Fibroblast of lung (primary cell): ENCODE data around the gene ACOXL. TPM values are rescaled to one million over a fixed set of nuclear protein-coding genes. Genes with fewer than 3 reads are reported as not detected.

Experiments used
- DNase-seq, 2 donors: peaks; one replicate each; pipeline versions ENCODE4 v3.0.0 to v3.0.0-alpha.2; 2010; ENCODE audit warnings: low read depth in 2 of 2
- H2AFZ ChIP-seq: 2 replicates; pipeline ENCODE4 v1.5.1; 2012; ENCODE audit warnings: low read length, control low read depth, inconsistent platforms
- H3K27ac ChIP-seq: 2 replicates; pipeline ENCODE4 v1.5.1; 2011; ENCODE audit warnings: low read length, control low read depth; ENCODE audit not compliant: insufficient read depth
- H3K27me3 ChIP-seq: 2 replicates; pipeline ENCODE4 v1.5.1; 2011; ENCODE audit warnings: mild to moderate bottlenecking, low read length; ENCODE audit not compliant: control insufficient read depth, insufficient read depth
- H3K36me3 ChIP-seq: 2 replicates; pipeline ENCODE4 v1.5.1; 2011; ENCODE audit warnings: low read length; ENCODE audit not compliant: control insufficient read depth, insufficient read depth
- H3K4me1 ChIP-seq: 2 replicates; pipeline ENCODE4 v1.5.1; 2011; ENCODE audit warnings: low read length; ENCODE audit not compliant: control insufficient read depth, insufficient read depth; ENCODE audit errors: extremely low read depth
- H3K4me2 ChIP-seq: 2 replicates; pipeline ENCODE4 v1.5.1; 2011; ENCODE audit warnings: low read length, control low read depth; ENCODE audit not compliant: insufficient read depth; ENCODE audit errors: extremely low read depth
- H3K4me3 ChIP-seq, 4 experiments: fragments of 200-600 bp in 1 of 4; sonication (generic) in 1 of 4; replicated peaks in 1 of 4; 2 replicates each; pipeline ENCODE4 v1.5.1; 2011 to 2016; ENCODE audit warnings: low read length in 4 of 4, low read depth in 3 of 4, mild to moderate bottlenecking in 3 of 4, control low read depth in 2 of 4, inconsistent platforms in 1 of 4, mixed read lengths in 1 of 4; ENCODE audit not compliant: insufficient read depth in 1 of 4; ENCODE audit errors: control extremely low read depth in 1 of 4
- H3K79me2 ChIP-seq: 2 replicates; pipeline ENCODE4 v1.5.1; 2012; ENCODE audit warnings: mild to moderate bottlenecking, low read length, inconsistent platforms; ENCODE audit not compliant: control insufficient read depth, insufficient read depth
- H3K9ac ChIP-seq: 2 replicates; pipeline ENCODE4 v1.5.1; 2011; ENCODE audit warnings: mild to moderate bottlenecking, low read length, control low read depth; ENCODE audit not compliant: insufficient read depth
- H3K9me3 ChIP-seq: 2 replicates; pipeline ENCODE4 v1.5.1; 2012; ENCODE audit warnings: low read depth, low read length; ENCODE audit not compliant: control insufficient read depth, insufficient read depth
- H4K20me1 ChIP-seq: 2 replicates; pipeline ENCODE4 v1.5.1; 2011; ENCODE audit warnings: low read length; ENCODE audit not compliant: control insufficient read depth, insufficient read depth; ENCODE audit errors: extremely low read depth
- EZH2 ChIP-seq: IDR thresholded peaks from 2 replicates; pipeline ENCODE4 v1.5.1; 2012; ENCODE audit warnings: low read length, control low read depth, mild to moderate bottlenecking; ENCODE audit errors: missing control alignments
- polyA plus RNA-seq, 2 donors: library from polyadenylated mRNA; depleted of rRNA in 1 of 2; stranded (reverse) in 1 of 2; unstranded in 1 of 2; fragments of >200 nt; gene quantifications; 2 replicates each; pipeline ENCODE4 v1.2.1, GENCODE V29; 2011 to 2012; ENCODE audit warnings: missing spikeins in 1 of 2
- total RNA-seq: library from RNA; depleted of rRNA; stranded (reverse); fragments of >200 nt; gene quantifications from 2 replicates; pipeline ENCODE4 v1.2.1, GENCODE V29; 2014
- TF ChIP-seq, protein P1 (sequence below), 2 donors: IDR thresholded peaks in 1 of 2; conservative IDR thresholded peaks in 1 of 2; 1 replicate in 1 of 2; 2 replicates in 1 of 2; pipeline ENCODE4 v1.5.1; 2011 to 2012; ENCODE audit warnings: low read length in 2 of 2, control low read depth in 1 of 2, inconsistent platforms in 1 of 2, low read depth in 1 of 2, mild to moderate bottlenecking in 1 of 2

Gene ACOXL
- total and polyA plus RNA-seq, 2 donors (not counting 1 experiment from before 2014, with no cell fraction given) = not detected

DNA sequence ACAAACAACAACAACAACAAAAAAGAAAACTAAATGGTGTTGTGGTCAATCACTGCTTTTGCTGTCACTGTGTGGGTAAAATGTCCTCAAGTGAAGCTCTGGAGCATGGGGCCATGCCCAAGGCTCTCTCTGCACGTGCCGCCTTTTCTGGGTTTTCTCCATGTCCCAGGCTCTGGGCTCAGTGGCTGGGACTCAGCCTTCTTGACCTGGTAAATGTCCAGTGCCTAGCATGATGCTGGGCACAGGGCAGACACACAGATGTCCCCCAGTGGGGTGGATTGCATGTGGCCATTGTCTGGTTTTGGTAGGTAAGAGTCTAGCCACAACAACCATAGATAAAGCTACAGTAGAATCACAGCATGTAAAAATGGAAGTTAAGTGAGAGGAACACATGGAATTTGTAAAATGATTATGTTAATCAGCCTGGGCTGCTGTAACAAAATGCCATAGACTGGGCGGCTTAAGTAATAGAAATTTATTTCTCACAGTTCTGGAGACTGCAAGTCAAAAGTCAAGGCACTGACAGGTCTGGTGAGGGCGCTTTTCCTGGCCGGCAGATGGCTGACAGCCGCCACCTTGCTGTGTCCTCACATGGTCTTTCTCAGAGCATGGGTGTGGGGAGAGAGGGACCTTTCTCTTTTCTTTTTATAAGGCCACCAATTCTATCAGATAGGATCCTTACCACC, 174.4 kb downstream of the ACOXL start:
- Histone ChIP-seq H3K36me3 (no peaks in the 10 kb centered on the region), H2AFZ (no peak overlapping the region), H3K4me2 (no peak overlapping the region), H4K20me1 (no peaks in the 10 kb centered on the region), H3K9ac (no peak overlapping the region), H3K4me1 (no peaks in the 10 kb centered on the region), H3K9me3 (no peaks in the 10 kb centered on the region), H3K4me3 (no peak overlapping the region), H3K27ac (no peak overlapping the region), H3K27me3 (no peaks in the 10 kb centered on the region), H3K79me2 (no peaks in the 10 kb centered on the region)
- no peak for DNase-seq
- TF ChIP-seq, protein P1, sequence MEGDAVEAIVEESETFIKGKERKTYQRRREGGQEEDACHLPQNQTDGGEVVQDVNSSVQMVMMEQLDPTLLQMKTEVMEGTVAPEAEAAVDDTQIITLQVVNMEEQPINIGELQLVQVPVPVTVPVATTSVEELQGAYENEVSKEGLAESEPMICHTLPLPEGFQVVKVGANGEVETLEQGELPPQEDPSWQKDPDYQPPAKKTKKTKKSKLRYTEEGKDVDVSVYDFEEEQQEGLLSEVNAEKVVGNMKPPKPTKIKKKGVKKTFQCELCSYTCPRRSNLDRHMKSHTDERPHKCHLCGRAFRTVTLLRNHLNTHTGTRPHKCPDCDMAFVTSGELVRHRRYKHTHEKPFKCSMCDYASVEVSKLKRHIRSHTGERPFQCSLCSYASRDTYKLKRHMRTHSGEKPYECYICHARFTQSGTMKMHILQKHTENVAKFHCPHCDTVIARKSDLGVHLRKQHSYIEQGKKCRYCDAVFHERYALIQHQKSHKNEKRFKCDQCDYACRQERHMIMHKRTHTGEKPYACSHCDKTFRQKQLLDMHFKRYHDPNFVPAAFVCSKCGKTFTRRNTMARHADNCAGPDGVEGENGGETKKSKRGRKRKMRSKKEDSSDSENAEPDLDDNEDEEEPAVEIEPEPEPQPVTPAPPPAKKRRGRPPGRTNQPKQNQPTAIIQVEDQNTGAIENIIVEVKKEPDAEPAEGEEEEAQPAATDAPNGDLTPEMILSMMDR (conservative IDR thresholded peaks at IDR 0.05 in 1 of 2, IDR thresholded peaks at IDR 0.05 in 1 of 2; ENCODE audit: low read depth in 1 of 2, low read length in 2 of 2) = no peak
- TF ChIP-seq EZH2 = no peak

GRCh38 chr2:110909501-110909900, 177.1 kb downstream of the ACOXL start:
- H3K9ac ChIP-seq = no peak overlapping the region
- H3K36me3 ChIP-seq = no peaks in the 10 kb centered on the region
- H3K79me2 ChIP-seq = no peaks in the 10 kb centered on the region
- no peak overlapping the region for H2AFZ ChIP-seq
- no peak overlapping the region for H3K4me3 ChIP-seq
- no peaks in the 10 kb centered on the region for H3K9me3 ChIP-seq
- TF ChIP-seq, protein P1 (conservative IDR thresholded peaks at IDR 0.05 in 1 of 2, IDR thresholded peaks at IDR 0.05 in 1 of 2; ENCODE audit: low read depth in 1 of 2, low read length in 2 of 2) = no peak
- TF ChIP-seq EZH2 = no peak
- H3K4me2 ChIP-seq = no peak overlapping the region
- no peaks in the 10 kb centered on the region for H3K4me1 ChIP-seq
- no peak overlapping the region for H3K27ac ChIP-seq
- H4K20me1 ChIP-seq = no peaks in the 10 kb centered on the region
- H3K27me3 ChIP-seq = no peaks in the 10 kb centered on the region
- DNase-seq = no peak

DNA sequence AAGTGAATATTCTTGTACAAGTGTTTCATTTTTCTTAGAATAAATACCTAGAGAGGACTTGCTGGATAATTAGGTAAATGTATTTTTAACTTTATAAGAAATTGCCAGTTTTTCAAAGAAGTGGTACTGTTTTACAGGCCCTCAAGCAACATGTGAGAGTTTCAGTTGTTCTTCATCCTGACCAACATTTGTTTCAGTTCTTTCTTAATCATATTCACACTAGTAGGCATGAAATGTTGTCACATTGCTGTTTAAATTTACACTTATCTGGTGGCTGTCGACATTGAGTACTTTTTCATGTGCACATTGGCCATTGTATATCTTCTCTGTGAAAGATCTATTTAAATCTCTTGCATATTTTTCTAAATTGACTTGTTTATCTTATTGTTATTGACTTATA, 178.1 kb downstream of the ACOXL start:
- Histone ChIP-seq H3K79me2 (no peaks in the 10 kb centered on the region), H3K36me3 (no peaks in the 10 kb centered on the region), H3K4me3 (no peak overlapping the region), H3K27me3 (no peaks in the 10 kb centered on the region), H4K20me1 (no peaks in the 10 kb centered on the region), H3K4me2 (no peak overlapping the region), H3K27ac (no peak overlapping the region), H3K4me1 (no peaks in the 10 kb centered on the region), H3K9ac (no peak overlapping the region), H2AFZ (no peak overlapping the region), H3K9me3 (no peaks in the 10 kb centered on the region)
- no peak for DNase-seq
- no peak for TF ChIP-seq EZH2
- TF ChIP-seq, protein P1 (conservative IDR thresholded peaks at IDR 0.05 in 1 of 2, IDR thresholded peaks at IDR 0.05 in 1 of 2; ENCODE audit: low read depth in 1 of 2, low read length in 2 of 2) = no peak
